Karpas-422 (cell line): Measurements from ENCODE around the gene MDK. TPM values are rescaled to one million over a fixed set of nuclear protein-coding genes. Genes with fewer than 3 reads are reported as not detected.

Experiments used
- DNase-seq: peaks from one replicate; pipeline ENCODE4 v3.0.0-alpha.2; 2015
- H2AFZ ChIP-seq: fragments of 200-600 bp; sonication (generic); 2 replicates; pipeline ENCODE4 v1.6.1; 2014; ENCODE audit warnings: antibody characterized with exemption, low read length, mixed read lengths
- H3K27ac ChIP-seq: fragments of 200-600 bp; sonication (generic); 2 replicates; pipeline ENCODE4 v1.5.1; 2014; ENCODE audit warnings: mild to moderate bottlenecking, low read length, moderate library complexity
- H3K27me3 ChIP-seq: fragments of 200-600 bp; sonication (generic); 2 replicates; pipeline ENCODE4 v1.6.1; 2014; ENCODE audit warnings: low read length, mixed read lengths
- H3K36me3 ChIP-seq: fragments of 200-600 bp; sonication (generic); 2 replicates; pipeline ENCODE4 v1.6.1; 2014; ENCODE audit warnings: low read length, mixed read lengths; ENCODE audit not compliant: insufficient read depth
- H3K4me1 ChIP-seq: fragments of 200-600 bp; sonication (generic); 2 replicates; pipeline ENCODE4 v1.6.1; 2014; ENCODE audit warnings: mild to moderate bottlenecking, low read length, mixed read lengths
- H3K4me2 ChIP-seq: fragments of 200-600 bp; sonication (generic); 2 replicates; pipeline ENCODE4 v1.6.1; 2014; ENCODE audit warnings: low read length, low read depth, mild to moderate bottlenecking; ENCODE audit not compliant: poor library complexity, severe bottlenecking
- H3K4me3 ChIP-seq: fragments of 200-600 bp; sonication (generic); 2 replicates; pipeline ENCODE4 v1.5.1; 2014; ENCODE audit warnings: mild to moderate bottlenecking, antibody characterized with exemption, low read length, mixed read lengths
- H3K79me2 ChIP-seq: fragments of 200-600 bp; sonication (generic); 2 replicates; pipeline ENCODE4 v1.6.1; 2014; ENCODE audit warnings: mild to moderate bottlenecking, low read length, mixed read lengths
- H3K9ac ChIP-seq: fragments of 200-600 bp; sonication (generic); 2 replicates; pipeline ENCODE4 v1.6.0; 2014; ENCODE audit warnings: low read length
- H3K9me2 ChIP-seq: fragments of 200-600 bp; sonication (generic), shearing (Covaris generic); replicated peaks from 2 replicates; pipeline ENCODE4 v1.6.0; 2014; ENCODE audit warnings: mild to moderate bottlenecking, low read length, moderate library complexity; ENCODE audit not compliant: insufficient read depth
- H3K9me3 ChIP-seq: fragments of 300-700, 200-600 bp; sonication (generic); 2 replicates; pipeline ENCODE4 v1.6.1; 2014; ENCODE audit warnings: low read length, mixed read lengths
- H4K20me1 ChIP-seq: fragments of 200-600 bp; sonication (generic); 2 replicates; pipeline ENCODE4 v1.6.1; 2014; ENCODE audit warnings: mild to moderate bottlenecking, antibody characterized with exemption, low read length, low read depth; ENCODE audit not compliant: insufficient read depth
- total RNA-seq: library from RNA; depleted of rRNA; stranded (reverse); fragments of >200 nt; shearing (Covaris generic); gene quantifications from 2 replicates; pipeline ENCODE4 v1.2.3, GENCODE V29; 2014; ENCODE audit warnings: low replicate concordance

MDK gene
- total RNA-seq, 1 experiment from 2014 or later = 6.9 TPM

GRCh38 chr11:46336563-46337180 lies 44.8 kb upstream of the MDK start:
- H3K9ac ChIP-seq = no peak overlapping the region
- no peaks in the 10 kb centered on the region for H3K36me3 ChIP-seq
- H3K9me2 ChIP-seq = no peaks in the 10 kb centered on the region
- no peak overlapping the region for H3K4me3 ChIP-seq
- H3K27me3 ChIP-seq = no peaks in the 10 kb centered on the region
- no peak overlapping the region for H3K27ac ChIP-seq
- H3K4me2 ChIP-seq = no peak overlapping the region
- no peak overlapping the region for H2AFZ ChIP-seq
- H3K79me2 ChIP-seq = no peaks in the 10 kb centered on the region
- DNase-seq = no peak
- no peaks in the 10 kb centered on the region for H4K20me1 ChIP-seq
- no peaks in the 10 kb centered on the region for H3K9me3 ChIP-seq
- H3K4me1 ChIP-seq = peaks cover 23% of the 10 kb centered on the region

- DNase-seq = no peak
Observed at GRCh38 chr11:46337626-46338345, 43.7 kb upstream of the MDK start.

GRCh38 chr11:46338636-46338987 lies 42.9 kb upstream of the MDK start:
- Histone ChIP-seq H3K27ac (no peak overlapping the region), H3K27me3 (no peaks in the 10 kb centered on the region), H2AFZ (no peak overlapping the region), H3K9me3 (no peaks in the 10 kb centered on the region), H3K9me2 (no peaks in the 10 kb centered on the region), H3K9ac (no peak overlapping the region), H3K4me2 (no peak overlapping the region), H3K4me1 (peaks cover 12% of the 10 kb centered on the region), H3K79me2 (no peaks in the 10 kb centered on the region), H3K4me3 (no peak overlapping the region), H4K20me1 (no peaks in the 10 kb centered on the region), H3K36me3 (no peaks in the 10 kb centered on the region)
- DNase-seq = no peak

More at GRCh38 chr11:46337626-46338345, 43.7 kb upstream of the MDK start:
- H3K36me3 ChIP-seq = no peaks in the 10 kb centered on the region
- H4K20me1 ChIP-seq = no peaks in the 10 kb centered on the region
- no peak overlapping the region for H3K9ac ChIP-seq
- no peaks in the 10 kb centered on the region for H3K9me2 ChIP-seq
- H3K9me3 ChIP-seq = no peaks in the 10 kb centered on the region
- no peak overlapping the region for H3K27ac ChIP-seq
- no peak overlapping the region for H2AFZ ChIP-seq
- no peaks in the 10 kb centered on the region for H3K27me3 ChIP-seq
- H3K4me2 ChIP-seq = no peak overlapping the region
- no peaks in the 10 kb centered on the region for H3K79me2 ChIP-seq
- H3K4me3 ChIP-seq = no peak overlapping the region
- H3K4me1 ChIP-seq = peaks cover 17% of the 10 kb centered on the region

- H3K4me3 ChIP-seq = no peak overlapping the region
- peaks cover 12% of the 10 kb centered on the region for H3K4me1 ChIP-seq
- no peaks in the 10 kb centered on the region for H3K36me3 ChIP-seq
- H3K79me2 ChIP-seq = no peaks in the 10 kb centered on the region
- DNase-seq = no peak
- no peaks in the 10 kb centered on the region for H3K9me3 ChIP-seq
- no peak overlapping the region for H3K9ac ChIP-seq
- H3K27ac ChIP-seq = no peak overlapping the region
- H3K27me3 ChIP-seq = no peaks in the 10 kb centered on the region
- H4K20me1 ChIP-seq = no peaks in the 10 kb centered on the region
- no peak overlapping the region for H2AFZ ChIP-seq
- no peak overlapping the region for H3K4me2 ChIP-seq
- no peaks in the 10 kb centered on the region for H3K9me2 ChIP-seq
Observed at GRCh38 chr11:46338988-46339666, 42.3 kb upstream of the MDK start.

GRCh38 chr11:46339816-46340215 lies 41.7 kb upstream of the MDK start:
- H2AFZ ChIP-seq = no peak overlapping the region
- no peaks in the 10 kb centered on the region for H3K79me2 ChIP-seq
- H3K27ac ChIP-seq = no peak overlapping the region
- DNase-seq = no peak
- H3K4me3 ChIP-seq = no peak overlapping the region
- H3K36me3 ChIP-seq = no peaks in the 10 kb centered on the region
- H3K27me3 ChIP-seq = no peaks in the 10 kb centered on the region
- no peaks in the 10 kb centered on the region for H3K9me3 ChIP-seq
- no peak overlapping the region for H3K4me2 ChIP-seq
- peaks cover 12% of the 10 kb centered on the region for H3K4me1 ChIP-seq
- no peaks in the 10 kb centered on the region for H4K20me1 ChIP-seq
- H3K9ac ChIP-seq = no peak overlapping the region
- H3K9me2 ChIP-seq = no peaks in the 10 kb centered on the region

- no peaks in the 10 kb centered on the region for H3K36me3 ChIP-seq
- no peak overlapping the region for H3K4me3 ChIP-seq
- no peak overlapping the region for H3K4me2 ChIP-seq
- H3K4me1 ChIP-seq = peaks cover 26% of the 10 kb centered on the region
- no peak overlapping the region for H2AFZ ChIP-seq
- H4K20me1 ChIP-seq = no peaks in the 10 kb centered on the region
- no peaks in the 10 kb centered on the region for H3K27me3 ChIP-seq
- H3K79me2 ChIP-seq = no peaks in the 10 kb centered on the region
- H3K9ac ChIP-seq = no peak overlapping the region
- H3K9me2 ChIP-seq = no peaks in the 10 kb centered on the region
- no peak overlapping the region for H3K27ac ChIP-seq
- DNase-seq = no peak
- H3K9me3 ChIP-seq = no peaks in the 10 kb centered on the region
Observed at GRCh38 chr11:46341454-46341853, 40.0 kb upstream of the MDK start.

GRCh38 chr11:46342239-46342638 lies 39.2 kb upstream of the MDK start:
- Histone ChIP-seq H3K9me3 (no peaks in the 10 kb centered on the region), H3K36me3 (no peaks in the 10 kb centered on the region), H2AFZ (no peak overlapping the region), H3K79me2 (no peaks in the 10 kb centered on the region), H3K4me3 (no peak overlapping the region), H4K20me1 (no peaks in the 10 kb centered on the region), H3K4me1 (peaks cover 32% of the 10 kb centered on the region), H3K9me2 (no peaks in the 10 kb centered on the region), H3K27ac (no peak overlapping the region), H3K4me2 (no peak overlapping the region), H3K9ac (no peak overlapping the region), H3K27me3 (no peaks in the 10 kb centered on the region)
- DNase-seq = no peak

- Histone ChIP-seq H3K36me3 (no peaks in the 10 kb centered on the region), H3K9me3 (no peaks in the 10 kb centered on the region), H3K4me2 (no peak overlapping the region), H3K9me2 (no peaks in the 10 kb centered on the region), H4K20me1 (peaks cover 3% of the 10 kb centered on the region; the same call in 1 of the 2 replicates), H3K27ac (no peak overlapping the region), H3K4me1 (peaks cover 33% of the 10 kb centered on the region), H3K79me2 (peaks cover 10% of the 10 kb centered on the region), H3K9ac (no peak overlapping the region), H2AFZ (no peak overlapping the region), H3K27me3 (no peaks in the 10 kb centered on the region), H3K4me3 (no peak overlapping the region)
- DNase-seq = no peak
Observed at GRCh38 chr11:46343520-46343919, 37.9 kb upstream of the MDK start.
